ENCODE measurements around the gene SYT7. TPM values are rescaled to one million over a fixed set of nuclear protein-coding genes. Genes with fewer than 3 reads are reported as not detected.

Gene SYT7
- total RNA-seq, 6 experiments from 2014 or later, result 13.1 to 70.8 (median 31.6) TPM

- DNase-seq (no peak), ATAC-seq (no peak)
- no peak for TF ChIP-seq POLR2A (IDR thresholded peaks at IDR 0.05)
- TF ChIP-seq CTCF (IDR thresholded peaks at IDR 0.05), result no peak
- H3K36me3 ChIP-seq, result peaks cover 0 to 17% (median 3%) of the 10 kb centered on the region in 4 donors
- no peaks in the 10 kb centered on the region for H3K27me3 ChIP-seq
- H3K4me3 ChIP-seq, result no peak overlapping the region
- H3K4me1 ChIP-seq, result no peaks in the 10 kb centered on the region
- intact Hi-C loops (cut with DNase I), result loop anchor here (5.0 kb wide), 1 partner anchor 41 kb away; no protein-coding TSS in a partner anchor
- 100% methylated on average over 1 of the region's 23 CpGs for WGBS (ENCODE audit: insufficient coverage, low coverage, low lambda C conversion rate, missing lambda C conversion rate)
- no peak overlapping the region for H3K27ac ChIP-seq
- no peaks in the 10 kb centered on the region for H3K9me3 ChIP-seq
Observed at GRCh38 chr11:61518032-61518795, 62.7 kb downstream of the SYT7 start.

- H3K36me3 ChIP-seq, result peaks cover 0 to 5% (median 0%) of the 10 kb centered on the region in 4 donors
- ATAC-seq, result peak; percentile 30 to 51 (median 46)
- intact Hi-C loops (cut with DNase I), result loop anchor here (5.0 kb wide), 1 partner anchor 40 kb away; no protein-coding TSS in a partner anchor
Observed at GRCh38 chr11:61516675-61517572, 64.0 kb downstream of the SYT7 start.

GRCh38 chr11:61516191-61516590, 64.7 kb downstream of the SYT7 start:
- H3K4me1 ChIP-seq, result no peaks in the 10 kb centered on the region
- TF ChIP-seq POLR2A (IDR thresholded peaks at IDR 0.05) (no peak), CTCF (IDR thresholded peaks at IDR 0.05) (no peak)
- H3K27ac ChIP-seq, result no peak overlapping the region
- WGBS (ENCODE audit: insufficient coverage, low coverage, low lambda C conversion rate, missing lambda C conversion rate), result 92% methylated on average over 4 of the region's 22 CpGs
- no peaks in the 10 kb centered on the region for H3K9me3 ChIP-seq
- intact Hi-C loops (cut with DNase I), result loop anchor here (5.0 kb wide), 1 partner anchor 39 kb away; no protein-coding TSS in a partner anchor
- ATAC-seq (peak in 2 of 4 donors; percentile 4), DNase-seq (no peak)
- peaks cover 0 to under 1% (median 0%) of the 10 kb centered on the region in 4 donors for H3K36me3 ChIP-seq
- no peaks in the 10 kb centered on the region for H3K27me3 ChIP-seq
- H3K4me3 ChIP-seq, result no peak overlapping the region

More at GRCh38 chr11:61516675-61517572, 64.0 kb downstream of the SYT7 start:
- DNase-seq, result no peak
- 45% methylated on average over 17 of the region's 23 CpGs for WGBS (ENCODE audit: insufficient coverage, low coverage, low lambda C conversion rate, missing lambda C conversion rate)
- Histone ChIP-seq H3K4me3 (no peak overlapping the region), H3K27ac (no peak overlapping the region), H3K9me3 (no peaks in the 10 kb centered on the region), H3K27me3 (no peaks in the 10 kb centered on the region), H3K4me1 (no peaks in the 10 kb centered on the region)
- TF ChIP-seq CTCF (IDR thresholded peaks at IDR 0.05) (peak; percentile 86 to 94 (median 92)), POLR2A (IDR thresholded peaks at IDR 0.05) (no peak)

GRCh38 chr11:61515686-61516085, 65.2 kb downstream of the SYT7 start:
- TF ChIP-seq POLR2A (IDR thresholded peaks at IDR 0.05) (no peak), CTCF (IDR thresholded peaks at IDR 0.05) (no peak)

More at GRCh38 chr11:61515686-61516085, 65.2 kb downstream of the SYT7 start:
- no peak for DNase-seq
- intact Hi-C loops (cut with DNase I), result loop anchor here (5.0 kb wide), 1 partner anchor 38 kb away; no protein-coding TSS in a partner anchor
- H3K27ac ChIP-seq, result no peak overlapping the region
- 67% methylated on average over 6 of the region's 10 CpGs for WGBS (ENCODE audit: insufficient coverage, low coverage, low lambda C conversion rate, missing lambda C conversion rate)
- no peak overlapping the region for H3K4me3 ChIP-seq
- no peaks in the 10 kb centered on the region for H3K9me3 ChIP-seq
- H3K36me3 ChIP-seq, result no peaks in the 10 kb centered on the region
- H3K4me1 ChIP-seq, result no peaks in the 10 kb centered on the region
- H3K27me3 ChIP-seq, result no peaks in the 10 kb centered on the region
- ATAC-seq, result peak in 1 of 4 donors; percentile 2
